ENCODE data around the gene LRMDA.

LRMDA gene

DNA sequence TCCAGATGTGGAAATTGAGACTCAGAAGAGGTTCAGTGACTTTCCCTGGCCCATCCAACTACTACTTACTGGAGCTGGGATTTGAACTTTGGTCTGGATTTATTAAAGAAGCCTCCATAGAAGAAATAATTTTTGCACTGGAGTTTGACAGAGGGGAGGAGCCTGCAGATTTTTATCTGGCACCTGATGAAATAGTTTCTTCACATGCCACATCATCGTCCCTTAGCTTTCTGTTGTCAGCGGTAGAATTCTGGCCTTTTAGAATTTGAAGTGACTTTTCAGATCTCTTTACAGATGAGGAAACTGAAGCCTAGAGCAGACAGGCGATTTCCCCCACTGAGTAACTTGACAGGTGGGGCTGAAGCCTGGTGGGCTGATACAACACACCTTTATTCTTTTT lies 233.5 kb downstream of the LRMDA start:
- no peak for TF ChIP-seq ZNF274 (IDR thresholded peaks at IDR 0.05; ENCODE audit: low read depth, low read length)
- no peak overlapping the region for H3K4me3 ChIP-seq (ENCODE audit: low read length)

DNA sequence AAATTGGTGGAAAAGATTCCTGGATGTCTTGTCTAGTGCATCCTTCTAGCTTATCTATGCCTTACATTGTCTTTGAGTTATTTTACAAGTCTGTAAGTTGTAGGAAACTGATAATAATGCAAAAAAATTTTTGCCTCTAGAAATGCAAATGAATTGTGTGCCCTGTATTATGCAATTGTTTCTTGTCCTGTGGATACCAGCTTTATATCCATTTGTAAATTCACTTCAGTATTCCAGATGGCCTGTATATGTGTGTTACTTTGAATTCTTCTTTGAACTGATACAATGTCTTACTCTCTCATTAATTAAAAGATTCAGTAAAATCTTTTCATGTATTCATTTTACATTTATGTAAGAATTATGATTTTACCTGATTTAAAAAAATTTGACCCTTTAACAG lies 234.3 kb downstream of the LRMDA start:
- no peak for TF ChIP-seq ZNF274 (IDR thresholded peaks at IDR 0.05; ENCODE audit: low read depth, low read length)
- no peak overlapping the region for H3K4me3 ChIP-seq (ENCODE audit: low read length)

DNA sequence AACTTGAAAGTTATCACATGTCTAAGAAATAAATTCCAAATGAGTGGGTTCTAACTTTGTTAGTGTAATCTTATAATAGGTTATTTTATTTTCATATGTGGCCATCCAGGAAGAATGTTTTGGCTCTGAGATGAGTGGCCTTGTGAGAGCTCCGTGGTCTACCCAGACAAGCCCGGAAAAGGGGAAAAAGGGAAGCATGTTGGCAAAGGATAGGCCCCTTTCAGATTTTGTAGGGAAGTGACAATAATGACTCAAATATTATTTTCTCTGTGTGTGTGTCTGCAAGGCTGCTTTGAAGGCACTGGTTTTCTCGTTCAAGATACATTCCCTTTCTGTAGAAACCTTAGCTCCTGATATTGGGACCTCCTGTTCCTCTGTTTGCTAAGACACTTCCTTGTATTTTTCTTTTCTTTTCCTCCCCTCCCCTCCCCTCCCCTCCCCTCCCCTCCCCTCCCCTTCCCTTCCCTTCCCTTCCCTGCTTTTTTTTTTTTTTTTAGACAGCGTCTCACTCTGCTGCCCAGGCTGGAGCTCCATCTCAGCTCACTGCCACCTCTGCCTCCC lies 240.8 kb downstream of the LRMDA start:
- H3K4me3 ChIP-seq (ENCODE audit: low read length) = no peak overlapping the region
- TF ChIP-seq ZNF274 (IDR thresholded peaks at IDR 0.05; ENCODE audit: low read depth, low read length) = no peak

DNA sequence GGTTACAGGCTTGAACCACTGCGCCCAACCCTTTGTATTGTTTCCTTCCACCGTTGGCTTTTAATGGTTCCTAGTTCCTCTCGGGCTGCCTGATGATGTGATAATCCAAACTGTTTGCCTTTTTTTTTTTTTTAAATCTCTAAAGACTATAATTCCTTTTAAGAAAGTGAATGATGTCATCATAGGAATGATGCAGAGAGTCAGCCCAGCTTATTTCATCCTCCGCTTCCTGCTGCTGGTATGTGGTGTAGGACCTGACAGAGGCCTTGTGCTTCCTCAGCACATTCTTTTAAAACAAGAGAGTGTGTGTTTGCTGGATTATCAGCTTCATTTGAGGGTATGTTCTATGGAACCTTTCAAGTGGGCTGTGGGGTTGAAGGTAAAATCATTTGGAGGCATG lies 241.4 kb downstream of the LRMDA start:
- TF ChIP-seq ZNF274 (IDR thresholded peaks at IDR 0.05; ENCODE audit: low read depth, low read length) = no peak
- H3K4me3 ChIP-seq (ENCODE audit: low read length) = no peak overlapping the region

DNA sequence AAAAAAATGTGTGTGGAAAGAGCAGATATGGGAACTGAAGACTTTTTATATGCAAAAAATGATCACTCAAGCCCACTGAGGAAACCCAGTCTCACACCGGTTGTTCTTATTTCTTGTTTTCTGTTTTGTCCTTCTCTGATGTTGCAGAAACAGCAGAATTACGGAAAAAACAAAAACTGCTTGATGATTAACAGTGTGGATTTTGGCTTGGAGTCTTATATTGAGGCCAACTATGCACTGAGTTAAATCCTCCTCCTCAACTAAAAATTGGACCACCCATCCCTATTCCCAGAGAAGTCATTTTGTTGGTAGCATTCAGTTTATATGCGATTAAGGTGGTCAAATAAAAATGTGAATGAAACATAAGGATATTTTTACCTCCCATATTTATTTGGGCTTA lies 246.1 kb downstream of the LRMDA start:
- TF ChIP-seq ZNF274 (IDR thresholded peaks at IDR 0.05; ENCODE audit: low read depth, low read length) = no peak
- no peak overlapping the region for H3K4me3 ChIP-seq (ENCODE audit: low read length)

DNA sequence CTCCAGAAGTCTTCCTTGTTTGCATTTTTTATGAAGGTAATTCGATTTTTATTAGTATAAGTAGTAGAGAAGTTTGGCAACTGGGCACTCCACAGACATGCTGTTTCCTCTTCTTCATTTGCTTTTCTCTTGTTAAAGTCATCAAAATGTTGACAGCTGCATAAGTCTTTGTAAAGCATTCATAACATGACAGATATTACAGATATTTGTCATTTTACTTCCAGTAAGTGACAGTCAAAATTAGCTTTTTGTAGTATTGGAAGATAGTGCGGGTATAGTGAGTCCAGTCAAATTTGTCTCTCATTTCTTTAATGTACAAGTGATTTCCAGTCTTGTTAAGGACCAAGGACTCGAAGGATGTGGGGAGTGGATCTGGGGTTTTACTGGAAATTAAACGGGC lies 247.1 kb downstream of the LRMDA start:
- H3K4me3 ChIP-seq (ENCODE audit: low read length) = no peak overlapping the region
- TF ChIP-seq ZNF274 (IDR thresholded peaks at IDR 0.05; ENCODE audit: low read depth, low read length) = no peak

DNA sequence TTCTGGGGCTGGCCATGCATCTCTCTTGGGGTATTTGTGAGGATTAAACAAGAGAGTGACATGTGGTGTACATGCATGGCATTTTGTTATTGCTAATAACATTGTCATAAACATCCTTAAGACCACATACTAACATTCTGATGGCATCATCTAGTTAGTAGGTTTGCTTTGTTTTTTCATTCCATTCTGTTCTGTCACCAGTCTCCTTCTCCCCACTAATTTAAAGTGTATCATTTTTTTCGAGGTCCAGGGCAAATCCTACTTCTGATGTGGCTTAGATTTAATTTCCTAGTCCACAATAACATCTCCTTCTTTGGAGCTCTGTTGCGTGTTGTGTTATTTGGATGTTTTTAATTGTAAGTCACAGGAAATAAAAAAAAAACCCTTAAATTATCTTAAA lies 248.1 kb downstream of the LRMDA start:
- H3K4me3 ChIP-seq (ENCODE audit: low read length) = no peak overlapping the region
- no peak for TF ChIP-seq ZNF274 (IDR thresholded peaks at IDR 0.05; ENCODE audit: low read depth, low read length)

DNA sequence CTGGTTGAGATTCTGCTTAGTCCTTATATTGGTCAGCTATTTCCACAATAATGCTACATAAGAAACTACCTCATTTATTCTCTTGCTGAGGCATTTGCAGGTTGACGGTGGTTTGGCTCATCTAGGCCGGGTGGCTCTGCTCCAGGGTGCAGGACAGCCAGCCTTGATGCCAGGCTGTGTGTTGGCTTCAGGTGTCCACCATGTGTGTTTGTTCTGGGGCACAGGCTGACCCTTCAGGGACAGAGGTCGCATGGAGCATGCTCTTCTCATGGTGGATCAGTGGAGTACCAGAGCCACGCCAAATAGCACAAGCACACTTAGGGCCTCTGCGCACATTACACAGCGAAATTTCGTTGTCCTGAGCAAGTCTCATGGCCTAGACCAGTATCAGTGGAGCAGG lies 249.9 kb downstream of the LRMDA start:
- TF ChIP-seq ZNF274 (IDR thresholded peaks at IDR 0.05; ENCODE audit: low read depth, low read length) = no peak
- no peak overlapping the region for H3K4me3 ChIP-seq (ENCODE audit: low read length)

DNA sequence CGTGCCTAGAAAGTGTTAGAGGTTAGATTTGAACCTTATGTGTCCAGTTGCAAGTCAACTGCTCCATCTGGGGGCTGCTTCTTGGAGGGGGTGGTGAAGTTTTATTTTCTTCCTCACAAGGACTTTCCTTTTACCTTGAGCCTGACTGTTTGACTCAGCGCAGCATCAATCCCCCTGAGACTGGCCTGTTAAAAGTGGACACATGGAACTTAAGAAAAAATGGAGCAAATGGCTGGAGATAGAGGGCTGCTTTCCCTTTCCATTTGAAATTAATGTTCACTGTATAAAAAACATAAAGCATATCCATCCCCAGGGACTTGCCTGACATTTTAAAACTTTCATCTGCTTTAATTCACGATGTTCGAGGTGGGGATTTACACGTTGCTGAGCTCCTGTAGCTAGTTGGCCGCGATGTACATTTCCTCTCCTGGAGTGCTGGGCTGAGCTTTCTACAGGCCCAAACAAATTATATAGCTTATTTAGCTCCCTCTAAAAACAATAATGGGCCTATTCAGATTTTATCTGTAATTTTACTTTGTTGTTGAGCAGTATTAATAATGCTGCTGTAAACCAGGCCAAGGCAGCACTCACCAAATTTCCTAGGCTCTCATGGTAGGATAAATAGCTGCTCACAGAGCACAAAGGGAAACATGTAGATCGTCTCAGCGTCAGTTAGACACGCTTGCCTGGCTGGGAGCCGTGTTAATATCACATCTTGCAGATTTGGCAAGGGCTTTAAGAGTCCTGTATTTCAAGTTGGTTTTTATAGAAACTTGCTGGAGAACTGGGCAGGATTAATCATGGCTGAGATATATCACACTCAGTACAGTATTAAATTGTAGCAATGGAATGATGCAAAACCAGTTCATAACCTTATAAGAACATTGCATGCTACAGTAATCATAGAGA lies 251.5 kb downstream of the LRMDA start:
- no peak for TF ChIP-seq ZNF274 (IDR thresholded peaks at IDR 0.05; ENCODE audit: low read depth, low read length)
- no peak overlapping the region for H3K4me3 ChIP-seq (ENCODE audit: low read length)

DNA sequence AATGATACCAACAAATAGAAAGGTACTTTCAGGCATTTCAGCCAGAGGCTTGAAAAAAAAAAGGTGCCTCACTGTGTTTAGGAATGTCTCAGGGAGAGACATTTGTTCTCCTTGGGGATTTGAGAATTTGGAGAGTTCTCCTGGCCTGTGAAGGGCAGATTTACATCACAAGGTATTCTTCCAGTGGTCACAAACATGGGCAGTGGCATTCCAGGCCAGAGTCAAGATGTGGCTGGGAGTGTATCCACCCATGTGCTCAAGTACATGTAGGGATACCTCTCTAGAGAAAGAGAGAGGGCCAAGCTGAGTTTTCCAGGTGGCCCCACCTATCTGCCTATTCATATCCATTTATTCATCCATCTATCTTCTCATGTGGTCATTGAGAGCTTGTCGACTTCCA lies 253.8 kb downstream of the LRMDA start:
- no peak overlapping the region for H3K4me3 ChIP-seq (ENCODE audit: low read length)
- no peak for TF ChIP-seq ZNF274 (IDR thresholded peaks at IDR 0.05; ENCODE audit: low read depth, low read length)

DNA sequence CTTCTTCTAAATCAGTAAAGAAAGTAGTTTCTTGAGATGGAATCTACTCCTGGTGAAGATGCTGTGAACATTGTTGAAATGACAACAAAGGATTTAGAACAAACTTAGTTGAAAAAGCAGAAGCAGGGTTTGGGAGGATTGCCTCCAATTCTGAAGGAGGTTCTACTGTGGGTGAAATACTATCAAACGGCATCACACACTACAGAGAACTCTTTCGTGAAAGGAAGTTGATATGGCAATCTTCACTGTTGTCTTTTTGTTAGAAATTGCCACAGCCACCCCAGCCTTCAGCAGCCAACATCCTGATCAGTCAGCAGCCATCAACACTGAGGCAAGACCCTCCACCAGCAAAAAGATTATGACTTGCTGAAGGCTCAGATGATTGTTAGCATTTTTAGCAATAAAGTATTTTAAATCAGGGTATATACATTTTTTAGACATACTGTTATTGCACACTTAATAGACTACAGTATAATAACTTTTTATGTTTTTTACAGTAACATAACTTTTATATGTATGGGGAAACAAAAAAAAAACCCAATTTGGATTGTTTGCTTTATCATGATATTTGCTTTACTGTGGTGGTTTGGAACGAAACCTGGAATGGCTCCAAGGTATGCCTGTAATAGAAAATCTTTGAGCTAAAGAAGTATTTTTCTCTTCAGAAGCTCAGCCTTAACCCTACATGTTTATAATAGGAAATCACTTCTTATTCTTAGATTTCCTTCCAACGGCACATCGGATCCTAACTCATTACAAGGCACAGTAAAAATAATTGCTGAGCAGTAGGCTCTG lies 257.3 kb downstream of the LRMDA start:
- H3K4me3 ChIP-seq (ENCODE audit: low read length) = no peak overlapping the region
- TF ChIP-seq ZNF274 (IDR thresholded peaks at IDR 0.05; ENCODE audit: low read depth, low read length) = no peak

DNA sequence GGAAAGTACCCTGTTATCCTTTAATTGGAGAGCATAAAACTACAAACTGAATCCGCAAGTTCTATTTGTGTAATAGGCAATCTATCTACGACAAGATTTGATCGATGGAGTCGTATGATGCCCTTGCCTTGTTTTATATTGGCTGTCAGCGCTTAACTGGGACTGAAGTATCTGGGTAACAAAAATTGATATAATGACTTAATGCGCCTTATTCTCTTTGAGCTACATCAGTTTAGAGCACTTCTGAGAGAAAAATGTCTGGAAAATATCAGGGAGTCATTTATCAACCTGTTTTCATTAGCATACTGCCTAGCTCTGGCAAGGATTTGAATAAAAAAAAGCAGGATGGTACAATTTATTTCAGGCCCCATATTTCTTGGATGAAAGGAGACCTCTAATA lies 262.1 kb downstream of the LRMDA start:
- no peak for TF ChIP-seq ZNF274 (IDR thresholded peaks at IDR 0.05; ENCODE audit: low read depth, low read length)
- no peak overlapping the region for H3K4me3 ChIP-seq (ENCODE audit: low read length)

DNA sequence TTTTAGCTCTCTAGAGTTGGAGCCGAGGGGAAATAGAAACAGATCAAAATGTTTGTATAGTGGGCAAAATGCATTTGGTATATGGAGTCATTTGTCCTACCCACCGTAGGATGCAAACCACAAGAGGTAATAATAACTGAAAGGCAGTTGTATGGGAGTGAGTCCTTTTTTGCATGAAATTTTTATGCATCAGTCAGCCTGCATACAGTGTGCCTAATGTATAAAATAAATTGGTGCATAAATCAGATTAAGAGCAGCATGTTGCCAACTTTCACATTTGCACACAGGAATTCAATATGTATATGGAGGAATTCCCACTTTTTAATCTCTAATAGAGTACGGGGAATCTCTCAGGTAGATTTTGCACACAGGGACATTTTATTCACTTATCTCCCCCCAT lies 262.8 kb downstream of the LRMDA start:
- TF ChIP-seq ZNF274 (IDR thresholded peaks at IDR 0.05; ENCODE audit: low read depth, low read length) = no peak
- no peak overlapping the region for H3K4me3 ChIP-seq (ENCODE audit: low read length)

DNA sequence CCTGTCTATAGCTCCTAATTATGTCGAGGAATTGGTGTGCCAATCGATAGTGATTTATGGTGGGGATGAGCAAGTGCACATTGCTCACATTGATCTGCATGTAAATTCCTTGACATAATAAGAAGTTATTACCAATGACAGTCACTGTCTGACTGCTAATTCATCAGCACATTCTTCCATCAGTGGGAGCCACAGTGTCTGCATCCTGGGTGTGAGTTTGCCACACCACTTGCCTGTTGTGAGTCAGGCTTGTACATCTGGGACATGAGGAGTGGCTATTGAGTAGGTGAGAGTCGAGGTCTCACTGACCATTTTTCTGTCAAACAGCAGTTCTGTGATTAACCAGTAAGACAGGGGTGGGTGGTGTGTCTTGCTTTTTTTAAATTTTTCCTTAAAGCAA lies 263.4 kb downstream of the LRMDA start:
- no peak overlapping the region for H3K4me3 ChIP-seq (ENCODE audit: low read length)
- no peak for TF ChIP-seq ZNF274 (IDR thresholded peaks at IDR 0.05; ENCODE audit: low read depth, low read length)

DNA sequence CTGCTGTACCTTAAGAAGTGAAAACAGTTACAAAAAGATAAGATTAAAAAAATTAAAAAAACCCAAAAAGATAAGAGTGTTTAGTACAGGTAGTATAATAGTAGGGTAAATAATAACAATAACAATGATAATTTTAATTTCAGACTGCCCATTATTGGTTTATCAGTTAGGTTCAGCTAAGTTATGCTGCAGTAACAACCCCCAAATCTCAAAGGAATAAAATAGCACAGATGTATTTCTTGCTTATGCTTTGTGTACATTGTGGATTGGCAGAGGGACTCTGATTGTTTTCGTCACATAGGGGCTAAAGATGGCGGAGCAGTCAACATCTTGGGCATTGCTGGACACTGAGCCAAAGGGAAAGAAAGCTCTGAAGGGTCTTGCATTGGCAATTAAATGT lies 264.6 kb downstream of the LRMDA start:
- no peak overlapping the region for H3K4me3 ChIP-seq (ENCODE audit: low read length)
- TF ChIP-seq ZNF274 (IDR thresholded peaks at IDR 0.05; ENCODE audit: low read depth, low read length) = no peak

Measured in GM08714 (cell line).